ENCODE results near the gene WNT2.
"Not testable (repeated sequence)": the region's sequence is repeated elsewhere in the genome, so short reads cannot be mapped to it uniquely, and the experiment has no call there.

WNT2 gene

DNA sequence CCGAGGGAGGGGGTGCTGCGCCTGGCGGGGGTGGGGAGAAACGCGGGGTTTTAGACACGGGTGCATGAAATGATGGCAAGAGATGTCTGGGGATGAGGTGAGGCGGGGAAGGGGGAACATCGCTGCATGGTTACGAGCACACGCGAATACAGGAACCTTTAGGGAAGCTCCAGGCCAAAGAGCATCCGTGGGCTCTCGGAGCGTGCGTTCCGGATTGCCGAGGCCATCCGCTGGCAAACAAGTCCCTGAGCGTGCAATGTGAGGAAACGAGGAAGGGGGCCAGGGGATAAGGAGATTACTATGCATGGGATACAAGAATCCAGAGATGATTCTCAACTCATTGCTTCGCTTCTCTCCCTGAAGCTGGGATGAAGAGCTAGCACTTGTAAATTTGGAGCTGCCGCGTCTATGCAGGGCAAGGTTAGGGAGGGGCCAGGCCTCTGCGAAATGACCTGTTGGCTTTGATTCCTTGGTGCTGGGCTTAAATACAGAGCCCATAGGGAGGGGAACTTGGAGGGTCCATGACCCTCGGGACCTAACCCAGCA is 520 bp upstream of the WNT2 start:
- peaks cover 9% of the 10 kb centered on the region for H3K4me1 Mint-ChIP-seq
- ATAC-seq = no peak

DNA sequence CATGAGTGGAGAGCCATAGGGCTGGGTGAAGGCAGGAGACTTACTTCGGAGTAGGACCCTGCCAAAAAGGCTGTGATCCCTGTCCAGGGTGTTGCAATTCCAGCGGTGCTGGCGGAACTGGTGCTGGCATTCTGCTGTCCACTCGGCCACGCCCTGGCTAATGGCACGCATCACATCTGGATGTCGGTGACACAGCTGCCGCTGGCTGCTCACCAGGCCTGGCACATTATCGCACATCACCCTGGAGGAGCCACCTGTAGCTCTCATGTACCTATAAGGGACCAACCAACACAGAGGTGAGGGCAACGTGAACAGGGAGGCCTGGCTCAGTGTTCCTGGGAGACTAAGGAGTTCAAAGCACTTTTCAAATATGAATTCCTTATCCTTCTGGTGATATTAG is 2.3 kb downstream of the WNT2 start:
- no peak overlapping the region for H3K27ac Mint-ChIP-seq
- peaks cover 53% of the 10 kb centered on the region for H3K27me3 Mint-ChIP-seq
- no peaks in the 10 kb centered on the region for H3K36me3 Mint-ChIP-seq
- H3K4me3 Mint-ChIP-seq = no peak overlapping the region
- no peaks in the 10 kb centered on the region for H3K9me3 Mint-ChIP-seq
- H3K4me1 Mint-ChIP-seq = peaks cover 9% of the 10 kb centered on the region
- no peak for ATAC-seq

More for the DNA sequence above, 520 bp upstream of the WNT2 start:
- Mint-ChIP-seq H3K27me3 (peaks cover 72% of the 10 kb centered on the region), H3K4me3 (peak overlapping the region; percentile 40), H3K9me3 (no peaks in the 10 kb centered on the region), H3K27ac (no peak overlapping the region), H3K36me3 (no peaks in the 10 kb centered on the region)

DNA sequence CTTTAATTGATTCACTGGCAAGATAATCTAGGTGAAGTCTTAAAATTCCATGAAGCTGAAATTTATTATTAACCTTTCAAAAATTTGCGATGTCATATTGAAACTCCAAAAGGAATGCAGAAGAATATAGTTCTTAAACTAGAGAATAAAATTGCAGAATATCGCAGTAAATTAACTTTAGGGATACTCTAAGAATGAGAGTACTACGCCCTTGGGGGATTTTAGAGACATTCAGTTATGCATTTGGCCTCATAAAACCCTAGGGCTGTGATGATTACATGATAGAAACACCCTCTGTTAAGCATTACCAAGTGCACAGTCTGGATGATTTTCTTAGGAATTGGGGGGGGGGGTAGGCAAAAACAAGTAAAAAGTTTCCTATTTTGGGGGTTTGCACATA is 3.7 kb downstream of the WNT2 start:
- no peaks in the 10 kb centered on the region for H3K9me3 Mint-ChIP-seq
- H3K4me3 Mint-ChIP-seq = no peak overlapping the region
- ATAC-seq = no peak
- no peaks in the 10 kb centered on the region for H3K36me3 Mint-ChIP-seq
- H3K4me1 Mint-ChIP-seq = peaks cover 9% of the 10 kb centered on the region
- H3K27ac Mint-ChIP-seq = no peak overlapping the region
- H3K27me3 Mint-ChIP-seq = peaks cover 42% of the 10 kb centered on the region

GRCh38 chr7:117313582-117313981 is 9.3 kb downstream of the WNT2 start:
- Mint-ChIP-seq H3K27me3 (peaks cover 10% of the 10 kb centered on the region), H3K36me3 (no peaks in the 10 kb centered on the region), H3K4me1 (no peaks in the 10 kb centered on the region), H3K27ac (no peak overlapping the region), H3K9me3 (no peaks in the 10 kb centered on the region), H3K4me3 (no peak overlapping the region)
- ATAC-seq = no peak

- no peak overlapping the region for H3K4me3 Mint-ChIP-seq
- H3K27me3 Mint-ChIP-seq = peaks cover 10% of the 10 kb centered on the region
- H3K27ac Mint-ChIP-seq = no peak overlapping the region
- no peaks in the 10 kb centered on the region for H3K9me3 Mint-ChIP-seq
- ATAC-seq = no peak
- H3K36me3 Mint-ChIP-seq = no peaks in the 10 kb centered on the region
- H3K4me1 Mint-ChIP-seq = no peaks in the 10 kb centered on the region
These were observed 10.0 kb downstream of the WNT2 start for GRCh38 chr7:117312593-117313580.

GRCh38 chr7:117308891-117309290 is 14.0 kb downstream of the WNT2 start:
- no peak overlapping the region for H3K27ac Mint-ChIP-seq
- peak; percentile 36 for ATAC-seq

DNA sequence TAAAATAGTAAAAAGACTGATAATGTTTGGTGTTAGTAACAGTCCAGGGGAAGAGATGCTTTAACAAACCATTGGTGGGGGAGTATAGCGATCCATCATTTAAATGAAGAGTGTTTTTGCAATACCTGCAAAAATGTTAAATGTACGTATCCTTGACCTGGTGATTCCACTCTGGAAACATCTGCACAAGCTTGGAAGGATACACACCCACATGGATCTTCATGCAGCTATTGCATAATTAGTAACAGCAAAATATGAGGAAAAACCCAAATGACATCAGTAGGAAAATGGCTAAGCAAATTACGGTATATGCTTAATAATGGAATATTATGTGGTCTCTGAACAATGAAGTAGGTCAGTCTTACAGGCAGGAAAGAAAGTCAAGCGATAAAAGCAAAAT is 20.5 kb downstream of the WNT2 start:
- no peaks in the 10 kb centered on the region for H3K27me3 Mint-ChIP-seq
- no peak for ATAC-seq
- no peaks in the 10 kb centered on the region for H3K9me3 Mint-ChIP-seq
- H3K4me3 Mint-ChIP-seq = no peak overlapping the region
- H3K27ac Mint-ChIP-seq = no peak overlapping the region
- H3K36me3 Mint-ChIP-seq = no peaks in the 10 kb centered on the region
- no peaks in the 10 kb centered on the region for H3K4me1 Mint-ChIP-seq

More at GRCh38 chr7:117308891-117309290, 14.0 kb downstream of the WNT2 start:
- Mint-ChIP-seq H3K9me3 (no peaks in the 10 kb centered on the region), H3K36me3 (no peaks in the 10 kb centered on the region), H3K27me3 (peaks cover 10% of the 10 kb centered on the region), H3K4me1 (no peaks in the 10 kb centered on the region), H3K4me3 (no peak overlapping the region)

DNA sequence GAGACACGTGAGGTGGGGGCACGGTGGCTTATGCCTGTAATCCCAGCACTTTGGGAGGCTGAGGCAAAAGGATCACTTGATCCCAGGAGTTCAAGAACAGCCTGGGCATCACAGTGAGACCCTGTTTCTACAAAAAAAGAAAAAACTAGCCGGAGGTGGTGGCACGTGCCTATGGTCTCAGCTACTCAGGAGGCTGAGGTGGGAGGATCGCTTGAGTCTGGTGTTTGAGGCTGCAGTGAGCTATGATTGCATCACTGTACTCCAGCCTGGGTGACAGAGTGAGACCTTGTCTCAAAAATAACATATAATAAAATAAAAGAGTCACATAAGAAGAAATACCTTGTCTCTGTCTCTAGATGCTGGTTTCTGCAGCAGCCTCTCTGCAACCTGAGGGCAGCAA is 22.4 kb downstream of the WNT2 start:
- H3K27me3 Mint-ChIP-seq, H3K4me1 Mint-ChIP-seq, H3K27ac Mint-ChIP-seq, H3K4me3 Mint-ChIP-seq, ATAC-seq, H3K9me3 Mint-ChIP-seq, H3K36me3 Mint-ChIP-seq: not testable (repeated sequence)

DNA sequence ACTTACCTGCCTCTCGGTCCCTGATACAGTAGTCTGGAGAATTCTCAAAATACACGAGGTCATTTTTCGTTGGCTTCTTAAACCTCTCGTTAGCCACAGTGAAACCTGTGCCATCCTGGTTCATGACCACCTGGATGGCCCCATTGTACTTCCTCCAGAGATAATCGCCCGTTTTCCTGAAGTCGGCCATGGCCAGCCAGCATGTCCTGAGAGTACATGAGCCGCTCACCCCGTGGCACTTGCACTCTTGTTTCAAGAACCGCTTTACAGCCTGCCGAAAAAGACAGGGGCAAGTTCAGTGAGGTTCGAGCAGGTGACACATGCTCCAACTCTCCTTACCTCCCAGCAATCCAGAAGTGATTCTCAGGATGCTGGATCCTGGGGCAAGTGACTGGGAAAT is 25.3 kb downstream of the WNT2 start:
- no peak overlapping the region for H3K4me3 Mint-ChIP-seq
- ATAC-seq = no peak
- no peaks in the 10 kb centered on the region for H3K9me3 Mint-ChIP-seq
- no peak overlapping the region for H3K27ac Mint-ChIP-seq
- H3K27me3 Mint-ChIP-seq = peaks cover 9% of the 10 kb centered on the region
- H3K4me1 Mint-ChIP-seq = no peaks in the 10 kb centered on the region
- H3K36me3 Mint-ChIP-seq = no peaks in the 10 kb centered on the region

GRCh38 chr7:117296066-117296465 is 26.8 kb downstream of the WNT2 start:
- no peaks in the 10 kb centered on the region for H3K4me1 Mint-ChIP-seq
- no peak overlapping the region for H3K27ac Mint-ChIP-seq
- no peaks in the 10 kb centered on the region for H3K36me3 Mint-ChIP-seq
- H3K4me3 Mint-ChIP-seq = no peak overlapping the region
- no peak for ATAC-seq
- H3K27me3 Mint-ChIP-seq = peaks cover 14% of the 10 kb centered on the region
- H3K9me3 Mint-ChIP-seq = no peaks in the 10 kb centered on the region

GRCh38 chr7:117285826-117286225 is 37.0 kb downstream of the WNT2 start:
- peaks cover 2% of the 10 kb centered on the region for H3K9me3 Mint-ChIP-seq
- no peak for ATAC-seq

DNA sequence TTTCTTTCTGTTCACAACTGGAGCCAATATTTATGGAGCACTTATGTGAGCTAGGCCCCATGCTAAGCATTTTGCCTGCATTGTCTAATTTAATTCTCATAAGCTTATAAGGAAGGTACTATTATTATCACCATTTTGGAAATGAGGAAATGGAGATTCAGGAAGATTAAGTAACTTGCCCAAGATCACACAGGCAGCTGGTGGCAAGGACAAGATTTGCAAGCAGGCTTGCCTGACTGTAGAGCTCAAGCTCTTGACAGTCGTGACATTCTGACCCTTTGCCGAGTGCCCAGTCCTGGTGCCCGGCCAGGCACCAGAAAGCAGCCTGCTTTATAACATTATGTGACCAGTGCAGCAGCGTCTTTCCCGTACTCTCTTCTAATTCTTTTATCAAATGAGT is 38.2 kb downstream of the WNT2 start:
- Mint-ChIP-seq H3K4me1 (no peaks in the 10 kb centered on the region), H3K36me3 (no peaks in the 10 kb centered on the region), H3K27ac (no peak overlapping the region), H3K4me3 (no peak overlapping the region), H3K9me3 (peaks cover 2% of the 10 kb centered on the region), H3K27me3 (no peaks in the 10 kb centered on the region)
- ATAC-seq = no peak

More at GRCh38 chr7:117285826-117286225, 37.0 kb downstream of the WNT2 start:
- H3K4me1 Mint-ChIP-seq = no peaks in the 10 kb centered on the region
- H3K4me3 Mint-ChIP-seq = no peak overlapping the region
- H3K27me3 Mint-ChIP-seq = no peaks in the 10 kb centered on the region
- no peaks in the 10 kb centered on the region for H3K36me3 Mint-ChIP-seq
- H3K27ac Mint-ChIP-seq = no peak overlapping the region

DNA sequence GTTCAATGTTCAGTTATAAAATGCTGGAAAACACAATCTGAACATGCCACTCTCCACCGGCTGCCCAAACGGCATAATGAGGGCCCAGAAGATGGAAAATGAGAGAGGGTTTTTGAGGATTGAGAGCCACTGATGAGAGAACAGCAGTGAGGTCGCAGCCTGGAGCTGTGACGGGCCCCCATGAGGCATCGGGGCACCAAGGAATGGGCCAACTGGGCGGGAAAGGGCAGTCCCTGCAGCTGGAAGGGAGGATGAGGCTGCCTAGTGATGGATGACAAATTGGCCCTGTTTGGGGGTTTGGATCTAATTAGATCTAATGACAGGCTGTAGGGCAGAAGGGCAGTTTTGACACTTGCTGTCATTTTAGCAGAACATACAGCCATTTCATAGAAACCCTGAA is 39.1 kb downstream of the WNT2 start:
- no peak for ATAC-seq
- no peaks in the 10 kb centered on the region for H3K36me3 Mint-ChIP-seq
- peaks cover 2% of the 10 kb centered on the region for H3K9me3 Mint-ChIP-seq
- H3K27me3 Mint-ChIP-seq = no peaks in the 10 kb centered on the region
- H3K27ac Mint-ChIP-seq = no peak overlapping the region
- no peaks in the 10 kb centered on the region for H3K4me1 Mint-ChIP-seq
- H3K4me3 Mint-ChIP-seq = no peak overlapping the region

DNA sequence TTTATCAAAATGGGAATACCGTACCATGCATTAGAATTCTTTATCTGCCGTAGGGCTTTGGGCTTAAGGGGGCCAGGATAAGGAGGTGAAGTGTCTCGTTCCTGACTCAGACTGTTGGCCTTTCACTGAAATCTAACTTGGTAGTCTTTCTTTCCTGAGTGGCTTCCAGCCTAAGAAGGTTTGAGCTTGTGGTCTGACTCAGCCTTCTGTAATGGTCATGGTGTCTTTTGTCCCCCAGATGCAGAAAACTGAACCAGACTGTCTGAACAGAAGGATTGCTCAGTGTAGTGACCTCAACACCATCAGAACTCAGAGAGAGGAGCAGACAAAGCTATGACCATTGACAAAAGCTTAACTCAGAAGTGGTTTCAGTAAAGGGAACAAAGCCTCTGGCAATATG is 39.5 kb downstream of the WNT2 start:
- ATAC-seq = no peak
- no peak overlapping the region for H3K27ac Mint-ChIP-seq
- peaks cover 2% of the 10 kb centered on the region for H3K9me3 Mint-ChIP-seq
- no peaks in the 10 kb centered on the region for H3K36me3 Mint-ChIP-seq
- H3K4me3 Mint-ChIP-seq = no peak overlapping the region
- no peaks in the 10 kb centered on the region for H3K27me3 Mint-ChIP-seq
- no peaks in the 10 kb centered on the region for H3K4me1 Mint-ChIP-seq

DNA sequence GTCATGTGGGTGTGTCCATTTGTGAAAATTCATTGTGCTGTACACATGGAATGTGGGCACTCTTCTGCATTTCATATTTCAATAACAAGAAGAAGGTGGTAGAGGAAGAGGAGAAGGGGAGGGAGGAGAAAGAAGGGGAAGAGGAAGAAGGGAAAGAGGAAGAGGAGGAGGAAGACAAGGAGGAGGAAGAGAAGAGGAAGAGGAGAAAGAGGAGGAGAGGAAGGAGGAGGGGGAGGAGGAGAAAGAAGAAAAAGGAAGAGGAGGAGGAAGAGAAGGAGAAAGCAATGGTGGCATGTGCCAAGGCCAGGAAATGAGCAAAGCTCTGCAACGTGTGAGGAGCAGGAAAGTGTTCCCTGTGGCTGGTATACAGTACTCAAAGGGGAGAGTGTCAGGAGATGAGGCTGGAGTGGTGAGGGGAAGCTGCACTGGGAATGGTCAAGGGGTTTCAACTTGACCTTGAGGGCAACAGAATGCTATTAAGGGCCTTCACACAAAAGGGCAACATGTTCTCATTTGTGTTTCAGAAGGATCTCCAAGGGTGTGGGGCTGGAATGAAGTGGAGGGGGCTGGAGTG is 40.5 kb downstream of the WNT2 start:
- Mint-ChIP-seq H3K4me1 (no peaks in the 10 kb centered on the region), H3K27me3 (peaks cover 3% of the 10 kb centered on the region), H3K9me3 (peaks cover 2% of the 10 kb centered on the region), H3K27ac (no peak overlapping the region), H3K4me3 (no peak overlapping the region), H3K36me3 (no peaks in the 10 kb centered on the region)
- no peak for ATAC-seq

- peaks cover 2% of the 10 kb centered on the region for H3K9me3 Mint-ChIP-seq
- no peak for ATAC-seq
- H3K4me1 Mint-ChIP-seq = no peaks in the 10 kb centered on the region
- H3K27me3 Mint-ChIP-seq = peaks cover 9% of the 10 kb centered on the region
- no peak overlapping the region for H3K4me3 Mint-ChIP-seq
- no peak overlapping the region for H3K27ac Mint-ChIP-seq
- no peaks in the 10 kb centered on the region for H3K36me3 Mint-ChIP-seq
These were observed 41.3 kb downstream of the WNT2 start for GRCh38 chr7:117281562-117281961.
